OCI-LY7 (cell line): ENCODE data around the gene WIPF2.

ENCODE experiments used
- EZH2phosphoT487 ChIP-seq: fragments of 200-600 bp; sonication (generic); IDR thresholded peaks from 2 replicates; pipeline ENCODE4 v1.6.1; 2018; ENCODE audit warnings: low read depth, borderline replicate concordance, mild to moderate bottlenecking, mixed run types, antibody characterized with exemption, low read length, moderate library complexity, mixed read lengths
- TF ChIP-seq, protein P1 (sequence below): fragments of 200-600 bp; sonication (generic); conservative IDR thresholded peaks from 2 replicates; pipeline ENCODE4 v1.5.1; 2014; ENCODE audit warnings: mild to moderate bottlenecking, antibody characterized with exemption, low read length, moderate library complexity, mixed read lengths

DNA sequence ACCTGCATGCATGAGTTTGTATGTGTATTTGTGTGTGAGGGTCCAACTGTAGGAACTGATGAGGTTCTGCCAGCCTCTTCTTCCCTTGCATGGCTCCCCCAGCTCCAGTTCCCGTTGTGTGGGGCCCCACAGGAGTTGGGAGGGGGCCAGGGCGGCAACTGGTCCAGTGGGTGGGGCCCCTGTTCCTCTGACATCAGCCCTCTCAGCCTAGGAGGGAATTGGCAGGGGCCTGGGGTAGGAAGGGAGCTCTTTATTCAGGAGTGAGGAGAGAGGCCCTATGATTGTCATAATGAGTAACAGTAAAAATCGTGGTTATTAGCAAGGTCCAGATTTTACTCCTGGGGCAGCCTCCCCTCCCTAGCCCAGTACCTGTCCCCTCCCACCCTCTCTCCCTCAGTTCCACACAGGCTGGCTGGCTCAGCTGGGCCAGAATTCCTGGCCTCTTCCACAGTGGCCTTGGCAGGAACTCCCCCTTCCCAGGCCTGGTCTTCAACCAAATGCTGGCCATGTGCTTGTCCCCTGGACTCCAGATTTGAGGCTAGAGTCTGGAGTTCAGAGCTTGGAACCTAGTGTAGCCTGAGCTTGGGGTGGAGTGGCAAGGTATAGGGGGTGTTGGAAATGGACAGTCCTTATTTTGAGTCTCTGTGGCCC, 108.8 kb downstream of the WIPF2 start:
- TF ChIP-seq, protein P1, sequence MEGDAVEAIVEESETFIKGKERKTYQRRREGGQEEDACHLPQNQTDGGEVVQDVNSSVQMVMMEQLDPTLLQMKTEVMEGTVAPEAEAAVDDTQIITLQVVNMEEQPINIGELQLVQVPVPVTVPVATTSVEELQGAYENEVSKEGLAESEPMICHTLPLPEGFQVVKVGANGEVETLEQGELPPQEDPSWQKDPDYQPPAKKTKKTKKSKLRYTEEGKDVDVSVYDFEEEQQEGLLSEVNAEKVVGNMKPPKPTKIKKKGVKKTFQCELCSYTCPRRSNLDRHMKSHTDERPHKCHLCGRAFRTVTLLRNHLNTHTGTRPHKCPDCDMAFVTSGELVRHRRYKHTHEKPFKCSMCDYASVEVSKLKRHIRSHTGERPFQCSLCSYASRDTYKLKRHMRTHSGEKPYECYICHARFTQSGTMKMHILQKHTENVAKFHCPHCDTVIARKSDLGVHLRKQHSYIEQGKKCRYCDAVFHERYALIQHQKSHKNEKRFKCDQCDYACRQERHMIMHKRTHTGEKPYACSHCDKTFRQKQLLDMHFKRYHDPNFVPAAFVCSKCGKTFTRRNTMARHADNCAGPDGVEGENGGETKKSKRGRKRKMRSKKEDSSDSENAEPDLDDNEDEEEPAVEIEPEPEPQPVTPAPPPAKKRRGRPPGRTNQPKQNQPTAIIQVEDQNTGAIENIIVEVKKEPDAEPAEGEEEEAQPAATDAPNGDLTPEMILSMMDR: no peak
- no peak for TF ChIP-seq EZH2phosphoT487
